HG03097 (cell line): ENCODE data around the gene MAD1L1.
A peak's percentile ranks its signal among the peaks of the same experiment; 100 is the strongest.
"Not testable (repeated sequence)": the region's sequence is repeated elsewhere in the genome, so short reads cannot be mapped to it uniquely, and the experiment has no call there.

ENCODE experiments used
- ATAC-seq: cut with Tn5 transposase; IDR thresholded peaks from one replicate; pipeline ENCODE4 v1.9.1; 2021; ENCODE audit not compliant: unreplicated experiment, low FRiP score

MAD1L1 gene

DNA sequence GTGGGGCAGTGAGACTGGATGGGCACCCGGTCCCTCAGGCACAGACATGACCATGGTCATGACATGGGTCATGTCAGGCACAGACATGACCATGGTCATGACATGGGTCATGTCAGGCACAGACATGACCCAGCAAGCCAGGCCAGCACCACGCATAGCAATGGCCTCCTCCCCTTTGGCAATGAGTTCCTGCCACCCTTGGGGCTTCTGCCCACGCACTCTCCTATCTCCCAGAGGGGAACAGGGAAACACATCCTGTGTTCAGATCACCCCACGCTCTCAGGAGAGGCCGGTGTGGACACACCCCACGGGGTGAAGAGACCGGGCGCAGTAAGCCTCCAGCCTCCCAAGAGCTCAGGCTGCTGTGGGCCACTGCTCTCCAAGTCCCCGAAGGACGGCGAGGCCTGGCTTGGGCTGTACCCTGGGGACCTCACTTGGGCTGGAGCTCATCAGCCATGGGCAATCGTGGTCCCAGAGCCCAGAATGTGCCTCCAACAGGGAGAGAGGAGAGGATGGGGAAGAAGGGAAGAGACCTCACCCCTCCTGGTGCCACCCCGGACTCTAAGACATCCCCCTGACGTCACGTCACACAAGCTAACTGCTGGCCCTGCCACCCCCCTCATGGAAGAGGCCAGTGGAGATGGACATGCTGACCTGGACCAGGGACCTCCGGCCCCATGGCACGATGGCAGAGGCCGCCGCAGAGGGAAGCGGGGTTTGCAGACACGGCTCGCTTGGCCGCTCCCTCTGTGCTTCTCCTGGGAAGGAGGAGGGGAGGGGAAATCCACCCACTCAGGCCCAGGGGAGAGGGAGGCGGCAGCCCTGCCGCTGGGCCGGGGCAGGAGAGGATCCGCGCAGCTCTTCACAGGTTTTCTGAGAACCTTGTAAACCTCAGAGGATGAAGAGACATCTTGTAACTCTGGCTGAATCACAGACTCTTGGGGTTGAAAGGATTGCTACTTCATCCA, 293.0 kb downstream of the MAD1L1 start:
- ATAC-seq: peak; percentile 20

DNA sequence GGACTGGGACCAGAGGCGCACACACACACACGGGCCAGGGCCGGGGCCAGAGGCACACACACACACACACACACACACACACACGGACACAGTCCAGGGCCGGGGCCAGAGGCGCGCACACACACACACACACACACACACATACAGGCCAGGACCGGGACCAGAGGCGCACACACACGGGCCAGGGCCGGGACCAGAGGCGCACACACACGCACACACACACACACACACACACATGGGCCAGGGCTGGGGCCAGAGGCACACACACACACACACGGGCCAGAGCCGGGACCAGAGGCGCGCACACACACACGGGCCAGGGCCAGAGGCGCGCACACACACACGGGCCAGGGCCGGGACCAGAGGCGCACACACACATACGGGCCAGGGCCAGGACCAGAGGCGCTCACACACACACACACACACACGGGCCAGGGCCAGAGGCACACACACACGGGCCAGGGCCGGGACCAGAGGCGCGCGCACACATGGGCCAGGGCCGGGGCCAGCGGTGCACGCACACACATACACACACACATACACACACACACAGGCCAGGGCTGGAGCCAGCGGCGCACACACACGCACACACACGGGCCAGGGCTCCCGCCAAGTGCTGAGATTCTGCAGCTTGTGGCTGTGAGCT, 293.8 kb downstream of the MAD1L1 start:
- ATAC-seq: no peak

DNA sequence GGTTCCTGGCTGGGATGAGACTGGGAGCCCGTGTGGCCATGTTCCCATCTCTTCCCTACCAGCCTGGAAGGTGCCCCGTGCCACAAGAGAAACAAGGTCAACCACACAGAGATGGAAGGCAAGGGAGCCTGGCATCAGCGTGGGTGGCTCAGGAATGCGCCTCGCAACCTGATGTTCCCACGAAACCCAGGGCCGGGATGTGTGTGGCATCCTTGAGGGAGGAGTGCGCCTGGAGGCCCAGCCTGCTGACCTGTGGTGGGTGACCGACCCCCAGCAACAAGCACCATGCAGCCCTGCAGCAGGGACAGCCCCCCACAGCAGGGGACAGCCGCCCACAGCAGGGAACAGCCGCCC, 295.5 kb downstream of the MAD1L1 start:
- no peak for ATAC-seq

GRCh38 chr7:1936531-1937251, 296.1 kb downstream of the MAD1L1 start:
- ATAC-seq: no peak

GRCh38 chr7:1936006-1936310, 296.8 kb downstream of the MAD1L1 start:
- ATAC-seq: no peak

DNA sequence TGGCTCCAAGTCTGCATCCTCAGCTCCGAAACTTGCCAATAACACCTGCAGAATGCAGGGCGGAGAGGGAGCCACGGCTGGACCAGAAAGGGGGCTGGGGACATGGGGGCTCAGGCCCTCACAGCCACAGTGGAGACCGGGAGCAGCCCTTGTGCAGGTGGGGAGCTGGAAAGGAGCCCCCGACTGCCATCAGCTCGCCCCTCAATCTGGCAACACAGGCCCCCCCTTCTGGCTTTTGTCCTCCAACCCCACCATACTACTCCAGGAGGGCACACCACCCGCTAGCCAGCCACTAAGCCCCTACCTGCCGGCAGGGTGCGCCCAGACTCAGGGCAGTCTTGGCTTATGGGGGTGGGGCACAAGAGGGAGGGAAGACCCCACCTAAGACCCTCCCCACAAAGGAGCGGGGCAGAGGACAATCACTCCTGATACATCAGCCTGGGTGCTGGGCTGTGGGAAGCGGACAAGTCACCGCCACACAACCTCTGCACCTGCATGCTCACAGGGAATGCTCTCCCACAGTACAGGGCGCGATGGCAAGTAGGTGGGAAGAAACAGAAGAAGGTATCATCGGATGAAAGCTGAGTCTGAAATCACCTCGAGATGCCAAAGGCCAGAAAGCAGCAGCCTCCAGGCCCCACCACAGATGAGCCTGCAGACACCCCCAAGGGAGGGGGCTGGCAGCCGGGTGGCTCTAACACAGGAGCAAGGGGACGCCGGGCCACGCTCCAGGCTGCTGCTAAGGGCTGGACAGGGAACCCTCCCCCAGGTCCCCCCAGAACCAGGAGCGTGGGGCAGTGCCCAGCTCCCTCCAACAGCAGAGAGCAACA, 297.4 kb downstream of the MAD1L1 start:
- no peak for ATAC-seq

- no peak for ATAC-seq
Measured at GRCh38 chr7:1934756-1935155, 298.0 kb downstream of the MAD1L1 start.

DNA sequence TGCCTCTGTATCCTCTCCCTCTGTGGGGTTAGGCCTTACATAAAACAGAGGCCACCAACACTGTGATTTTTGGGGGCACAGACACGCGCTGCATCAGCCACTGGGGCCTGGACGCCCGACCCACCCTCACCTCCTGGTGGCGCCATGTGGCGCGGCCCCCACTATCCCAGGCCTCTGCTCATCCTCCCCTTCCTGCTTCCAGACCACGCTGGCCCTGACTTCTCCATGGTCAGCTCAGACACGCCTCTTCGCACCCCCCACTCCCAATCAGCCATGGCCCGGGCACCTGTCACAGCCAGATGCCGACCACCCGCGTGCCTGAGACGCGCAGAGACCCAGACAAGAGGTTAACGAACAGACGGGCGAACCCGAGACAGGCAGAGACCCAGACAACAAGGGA, 298.7 kb downstream of the MAD1L1 start:
- no peak for ATAC-seq

DNA sequence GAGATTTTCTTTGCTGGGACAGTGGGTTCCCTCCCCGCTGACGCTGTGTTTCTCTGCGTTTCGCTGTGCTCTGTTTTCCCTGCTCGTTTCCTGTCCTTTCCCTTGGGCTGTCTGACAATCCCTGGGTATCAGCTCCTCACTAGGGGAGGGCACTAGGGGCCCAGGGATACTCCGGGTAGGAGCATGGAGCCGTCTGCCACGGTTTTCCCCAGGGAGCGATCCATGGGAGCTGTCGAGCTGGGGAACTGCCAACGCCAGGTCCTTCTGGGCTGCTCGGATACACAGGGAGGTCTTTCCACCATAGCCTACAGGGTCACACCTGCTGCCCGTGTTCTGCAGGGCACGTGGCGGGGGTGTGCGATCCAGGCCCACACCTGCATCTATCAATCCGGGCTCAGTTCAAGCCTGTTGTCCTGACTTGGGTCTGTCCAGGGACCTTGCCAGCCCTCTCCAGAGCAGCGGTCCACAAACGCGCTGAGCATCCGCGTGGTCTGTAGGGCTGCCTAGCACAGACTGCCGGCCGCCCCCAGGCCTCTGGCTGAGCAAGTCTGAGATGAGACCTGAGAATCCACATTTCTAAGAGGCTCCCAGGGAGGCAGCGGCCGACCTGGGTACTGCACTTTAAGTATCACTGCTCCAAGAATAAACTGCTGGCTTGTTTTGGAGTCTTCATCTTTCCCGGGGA, 299.5 kb downstream of the MAD1L1 start:
- no peak for ATAC-seq

GRCh38 chr7:1931951-1932270, 300.8 kb downstream of the MAD1L1 start:
- ATAC-seq: no peak

DNA sequence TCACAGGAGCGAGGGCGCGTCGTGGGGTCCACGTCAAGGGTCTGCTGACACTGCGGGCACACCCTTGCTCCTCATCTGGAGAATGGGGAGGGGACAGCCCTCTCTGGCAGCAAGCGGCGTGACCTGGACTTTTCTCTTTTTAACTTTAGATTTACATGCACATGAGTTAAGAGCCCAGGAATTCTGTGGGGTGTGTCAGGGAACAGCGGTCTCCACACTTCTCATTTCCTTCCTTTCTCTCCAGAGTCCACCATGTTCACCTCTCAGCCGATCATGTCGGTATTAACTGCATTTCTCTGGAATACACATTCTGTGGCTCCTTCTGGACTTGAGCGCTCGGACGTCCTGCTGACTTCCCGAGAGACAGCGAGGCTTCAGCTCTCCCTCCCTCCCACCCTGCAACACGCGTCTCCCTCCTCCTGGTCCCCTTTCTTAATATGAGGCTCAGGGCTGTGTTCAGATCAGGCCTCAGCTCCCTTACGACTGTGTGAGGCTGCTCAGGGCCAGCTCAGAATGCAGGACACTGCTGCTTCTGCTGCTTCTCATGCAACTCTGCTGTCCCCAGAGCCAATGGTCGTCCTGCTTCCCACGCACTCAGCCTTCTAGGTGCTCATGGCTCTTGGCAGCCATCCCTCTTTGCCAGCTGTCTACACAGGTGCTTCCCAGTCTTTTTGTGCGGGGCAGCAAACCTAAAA, 301.3 kb downstream of the MAD1L1 start:
- ATAC-seq: no peak

DNA sequence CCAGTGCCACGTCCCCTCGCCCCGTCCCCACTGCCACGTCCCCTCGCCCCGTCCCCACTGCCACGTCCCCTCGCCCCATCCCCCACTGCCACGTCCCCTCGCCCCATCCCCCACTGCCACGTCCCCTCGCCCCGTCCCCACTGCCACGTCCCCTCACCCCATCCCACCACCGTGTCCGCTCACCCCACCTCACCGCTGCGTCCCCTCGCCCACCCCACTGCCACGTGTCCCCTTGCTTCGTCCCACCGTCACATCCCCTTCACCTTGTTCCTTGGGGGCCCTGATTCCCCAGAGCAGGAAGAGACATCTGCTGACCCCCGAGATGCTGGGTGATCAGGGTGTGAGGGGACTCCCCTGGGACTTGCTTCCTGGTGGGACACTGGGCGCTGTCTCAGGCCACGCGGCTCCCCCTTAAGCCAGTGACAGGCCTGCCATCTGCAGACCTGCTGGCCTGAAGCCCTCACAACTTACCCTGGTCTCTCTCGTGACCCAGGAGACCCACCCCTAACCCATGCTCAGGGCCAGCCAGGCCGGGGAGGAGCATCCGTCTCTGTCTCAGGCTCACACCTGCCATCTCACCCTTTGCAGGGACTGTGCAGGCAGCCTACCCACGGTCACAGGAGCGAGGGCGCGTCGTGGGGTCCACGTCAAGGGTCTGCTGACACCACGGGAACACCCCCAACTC, 302.2 kb downstream of the MAD1L1 start:
- no peak for ATAC-seq

DNA sequence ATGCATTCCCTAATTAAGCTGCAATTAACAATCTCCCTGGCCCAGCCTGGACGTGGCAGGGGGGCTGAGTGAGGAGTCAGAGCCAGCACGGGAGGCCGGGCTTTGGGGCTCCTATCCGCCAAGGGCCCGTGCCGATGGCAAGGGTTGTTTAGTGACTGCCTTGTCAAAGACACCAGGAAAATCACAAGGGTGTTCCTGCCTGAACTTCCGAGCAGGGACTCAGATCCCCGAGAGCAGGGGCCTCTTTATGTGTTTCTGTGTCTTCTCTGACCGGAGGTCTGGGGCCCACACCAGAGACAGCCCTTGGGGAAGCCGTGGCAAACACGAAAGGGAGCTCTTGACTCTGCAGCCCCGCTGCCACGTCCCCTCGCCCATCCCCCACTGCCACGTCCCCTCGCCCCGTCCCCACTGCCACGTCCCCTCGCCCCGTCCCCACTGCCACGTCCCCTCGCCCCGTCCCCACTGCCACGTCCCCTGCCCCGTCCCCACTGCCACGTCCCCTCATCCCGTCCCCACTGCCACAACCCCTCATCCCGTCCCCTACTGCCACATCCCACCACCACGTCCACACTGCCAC, 303.3 kb downstream of the MAD1L1 start:
- not testable (repeated sequence) for ATAC-seq

GRCh38 chr7:1928645-1929348, 303.9 kb downstream of the MAD1L1 start:
- no peak for ATAC-seq

GRCh38 chr7:1927937-1928644, 304.7 kb downstream of the MAD1L1 start:
- no peak for ATAC-seq

DNA sequence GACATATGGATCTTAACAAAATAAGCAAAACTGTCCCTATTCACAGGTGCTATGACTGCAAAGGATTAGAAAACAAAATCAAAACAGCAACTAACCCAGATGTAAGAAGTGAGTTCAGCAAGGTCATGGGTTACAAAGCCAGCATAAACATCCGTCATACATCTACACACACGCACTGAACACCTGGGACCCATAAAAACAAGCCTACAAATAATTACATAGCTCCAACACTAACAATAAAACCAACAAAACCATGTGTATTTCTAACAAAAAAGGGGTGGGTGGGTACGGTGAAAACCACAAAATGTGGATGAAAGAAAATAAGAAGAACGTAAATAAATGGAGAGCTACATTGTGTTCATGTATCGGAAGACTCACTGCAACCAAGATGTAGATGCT, 305.8 kb downstream of the MAD1L1 start:
- ATAC-seq: no peak
